Suprapubic skin (tissue), 4 donors: ENCODE measurements around the gene AQP5. TPM values are rescaled to one million over a fixed set of nuclear protein-coding genes. Genes with fewer than 3 reads are reported as not detected.

Experiments
- DNase-seq, 2 donors: peaks; one replicate each; pipeline ENCODE4 v3.0.0-alpha.2; 2019; ENCODE audit warnings: low spot score in 2 of 2
- H3K27ac ChIP-seq: fragments of 200-600 bp; sonication (generic); one replicate; pipeline ENCODE4 v1.5.1; 2019
- H3K27me3 ChIP-seq: fragments of 200-600 bp; sonication (generic); one replicate; pipeline ENCODE4 v1.5.1; 2019
- H3K36me3 ChIP-seq: fragments of 200-600 bp; sonication (generic); one replicate; pipeline ENCODE4 v1.5.1; 2019
- H3K4me1 ChIP-seq: fragments of 200-600 bp; sonication (generic); one replicate; pipeline ENCODE4 v1.5.1; 2019
- H3K4me3 ChIP-seq: fragments of 200-600 bp; sonication (generic); one replicate; pipeline ENCODE4 v1.5.1; 2019; ENCODE audit warnings: mild to moderate bottlenecking
- H3K9me3 ChIP-seq: fragments of 200-600 bp; sonication (generic); one replicate; pipeline ENCODE4 v1.5.1; 2019
- EP300 ChIP-seq: sonication (generic); formaldehyde crosslinking; IDR thresholded peaks from one replicate; pipeline ENCODE4 v1.6.1; 2017; ENCODE audit warnings: antibody characterized with exemption
- POLR2A ChIP-seq, 2 donors: fragments of 450-650 bp; IDR thresholded peaks; one replicate each; pipeline ENCODE4 v1.6.1; 2017; ENCODE audit warnings: antibody characterized with exemption in 2 of 2, mild to moderate bottlenecking in 2 of 2, moderate library complexity in 2 of 2
- POLR2AphosphoS5 ChIP-seq, 3 donors: sonication (generic); formaldehyde crosslinking; IDR thresholded peaks; one replicate each; pipeline ENCODE4 v1.6.1; 2017; ENCODE audit warnings: antibody characterized with exemption in 3 of 3
- WGBS: methylation state at CpG from one replicate; pipeline ENCODE4 v1.1.5; 2018; 5-methylcytosine and 5-hydroxymethylcytosine counted together
- total RNA-seq, 4 donors: library from RNA; depleted of rRNA; stranded (reverse); fragments of >200 nt; gene quantifications; one replicate each; pipeline ENCODE4 v1.1.0, GENCODE V29; 2016
- TF ChIP-seq, protein P1 (sequence below), 2 donors: fragments of 200-600 bp in 1 of 2; fragments of 450-650 bp in 1 of 2; sonication (generic) in 1 of 2; IDR thresholded peaks; one replicate each; pipeline ENCODE4 v1.5.1; 2016 to 2019; ENCODE audit warnings: antibody characterized with exemption in 2 of 2, mild to moderate bottlenecking in 1 of 2, moderate library complexity in 1 of 2

AQP5 gene
- total RNA-seq, 4 donors from 2014 or later: 128 to 258 (median 196) TPM

DNA sequence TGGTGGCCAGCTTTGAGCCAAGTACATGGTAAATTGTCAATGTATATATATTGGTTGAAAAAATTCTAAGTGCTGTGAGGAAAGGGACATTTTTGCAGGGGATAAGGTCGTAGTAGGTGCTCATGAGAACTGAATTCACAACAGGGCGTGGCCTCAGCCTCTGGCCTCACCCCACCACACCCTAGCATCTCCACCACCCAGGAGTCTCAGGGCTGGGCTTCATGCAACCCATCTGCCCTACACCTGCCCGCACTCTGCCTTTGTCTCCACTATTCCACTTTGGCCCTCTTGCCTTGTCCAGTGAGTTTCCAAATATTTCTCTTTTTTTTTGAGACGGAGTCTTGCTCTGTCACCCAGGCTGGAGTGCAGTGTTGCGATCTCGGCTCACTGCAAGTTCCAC, 33.2 kb upstream of the AQP5 start:
- peaks cover 5% of the 10 kb centered on the region for H3K4me1 ChIP-seq
- H3K9me3 ChIP-seq: no peaks in the 10 kb centered on the region
- no peak overlapping the region for H3K27ac ChIP-seq
- peaks cover 3% of the 10 kb centered on the region for H3K27me3 ChIP-seq
- no peak overlapping the region for H3K4me3 ChIP-seq
- TF ChIP-seq POLR2AphosphoS5 (IDR thresholded peaks at IDR 0.05) (no peak), POLR2A (IDR thresholded peaks at IDR 0.05) (no peak), EP300 (no peak)
- TF ChIP-seq, protein P1, sequence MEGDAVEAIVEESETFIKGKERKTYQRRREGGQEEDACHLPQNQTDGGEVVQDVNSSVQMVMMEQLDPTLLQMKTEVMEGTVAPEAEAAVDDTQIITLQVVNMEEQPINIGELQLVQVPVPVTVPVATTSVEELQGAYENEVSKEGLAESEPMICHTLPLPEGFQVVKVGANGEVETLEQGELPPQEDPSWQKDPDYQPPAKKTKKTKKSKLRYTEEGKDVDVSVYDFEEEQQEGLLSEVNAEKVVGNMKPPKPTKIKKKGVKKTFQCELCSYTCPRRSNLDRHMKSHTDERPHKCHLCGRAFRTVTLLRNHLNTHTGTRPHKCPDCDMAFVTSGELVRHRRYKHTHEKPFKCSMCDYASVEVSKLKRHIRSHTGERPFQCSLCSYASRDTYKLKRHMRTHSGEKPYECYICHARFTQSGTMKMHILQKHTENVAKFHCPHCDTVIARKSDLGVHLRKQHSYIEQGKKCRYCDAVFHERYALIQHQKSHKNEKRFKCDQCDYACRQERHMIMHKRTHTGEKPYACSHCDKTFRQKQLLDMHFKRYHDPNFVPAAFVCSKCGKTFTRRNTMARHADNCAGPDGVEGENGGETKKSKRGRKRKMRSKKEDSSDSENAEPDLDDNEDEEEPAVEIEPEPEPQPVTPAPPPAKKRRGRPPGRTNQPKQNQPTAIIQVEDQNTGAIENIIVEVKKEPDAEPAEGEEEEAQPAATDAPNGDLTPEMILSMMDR (IDR thresholded peaks at IDR 0.05): no peak
- H3K36me3 ChIP-seq: no peaks in the 10 kb centered on the region
- WGBS: 83% methylated on average over 6 of the region's 6 CpGs
- DNase-seq: no peak

DNA sequence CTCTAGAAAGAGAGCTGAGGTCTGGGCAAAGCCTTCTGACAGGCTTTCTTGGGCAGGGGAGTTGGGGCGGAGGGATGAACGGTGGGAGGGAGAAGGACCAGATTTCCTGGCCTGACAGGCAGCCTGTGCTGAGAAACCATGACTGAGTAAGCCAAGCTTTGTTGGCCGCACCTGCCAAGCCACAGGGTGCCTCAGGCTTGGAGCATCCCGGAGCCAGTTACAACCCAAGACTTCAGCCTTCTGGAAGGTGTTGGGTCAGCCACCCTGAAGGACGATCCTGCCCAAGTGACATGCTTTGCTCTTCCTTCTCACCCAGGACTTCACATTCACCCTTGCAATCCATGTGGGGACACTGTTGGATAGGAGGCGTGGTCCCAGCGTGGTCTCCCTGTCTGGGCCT, 32.1 kb upstream of the AQP5 start:
- no peak for DNase-seq
- H3K36me3 ChIP-seq: no peaks in the 10 kb centered on the region
- no peaks in the 10 kb centered on the region for H3K9me3 ChIP-seq
- no peak overlapping the region for H3K27ac ChIP-seq
- no peaks in the 10 kb centered on the region for H3K4me1 ChIP-seq
- peaks cover 3% of the 10 kb centered on the region for H3K27me3 ChIP-seq
- WGBS: 74% methylated on average over 4 of the region's 7 CpGs
- TF ChIP-seq EP300 (no peak), POLR2AphosphoS5 (IDR thresholded peaks at IDR 0.05) (no peak), POLR2A (IDR thresholded peaks at IDR 0.05) (no peak)
- TF ChIP-seq, protein P1 (IDR thresholded peaks at IDR 0.05): no peak
- no peak overlapping the region for H3K4me3 ChIP-seq

DNA sequence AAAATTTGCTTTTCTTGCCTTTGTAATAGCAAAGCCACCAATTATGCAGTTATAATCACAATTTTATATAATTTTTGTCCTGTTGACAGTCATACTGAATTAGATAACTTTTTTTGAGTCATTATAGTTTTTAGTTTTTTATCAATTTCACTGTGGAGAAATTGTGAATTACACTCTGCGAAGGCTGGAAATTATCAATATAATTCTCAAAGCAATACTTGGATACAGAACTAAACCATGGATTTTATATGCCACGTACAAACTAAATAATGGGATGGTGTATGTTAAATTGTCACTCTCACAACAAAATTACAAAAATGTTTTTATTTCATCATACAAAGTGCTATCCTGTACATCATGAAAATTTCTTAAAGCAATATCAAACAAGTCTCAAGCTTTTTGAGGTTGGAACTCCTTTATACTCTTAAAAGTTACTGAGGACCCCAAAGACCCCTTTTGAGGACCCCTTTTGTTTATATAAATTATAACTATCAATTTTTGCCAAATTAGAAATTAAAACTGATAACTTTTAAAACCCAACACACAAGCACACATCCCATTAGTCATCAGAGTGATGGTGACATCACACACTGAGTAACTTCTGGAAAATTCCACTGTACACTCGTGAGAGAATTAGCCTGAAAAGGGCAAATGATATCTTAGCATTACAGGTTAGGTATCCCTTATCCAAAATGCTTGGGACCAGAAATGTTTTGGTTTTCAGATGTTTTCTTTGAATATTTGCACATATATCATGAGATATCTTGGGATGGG, 31.0 kb upstream of the AQP5 start:
- WGBS: 68% methylated on average over 3 of the region's 3 CpGs
- no peaks in the 10 kb centered on the region for H3K9me3 ChIP-seq
- peaks cover 3% of the 10 kb centered on the region for H3K27me3 ChIP-seq
- TF ChIP-seq POLR2AphosphoS5 (IDR thresholded peaks at IDR 0.05) (no peak), POLR2A (IDR thresholded peaks at IDR 0.05) (no peak), EP300 (no peak)
- TF ChIP-seq, protein P1 (IDR thresholded peaks at IDR 0.05): no peak
- no peak overlapping the region for H3K27ac ChIP-seq
- no peak for DNase-seq
- H3K4me3 ChIP-seq: no peak overlapping the region
- no peaks in the 10 kb centered on the region for H3K4me1 ChIP-seq
- no peaks in the 10 kb centered on the region for H3K36me3 ChIP-seq

DNA sequence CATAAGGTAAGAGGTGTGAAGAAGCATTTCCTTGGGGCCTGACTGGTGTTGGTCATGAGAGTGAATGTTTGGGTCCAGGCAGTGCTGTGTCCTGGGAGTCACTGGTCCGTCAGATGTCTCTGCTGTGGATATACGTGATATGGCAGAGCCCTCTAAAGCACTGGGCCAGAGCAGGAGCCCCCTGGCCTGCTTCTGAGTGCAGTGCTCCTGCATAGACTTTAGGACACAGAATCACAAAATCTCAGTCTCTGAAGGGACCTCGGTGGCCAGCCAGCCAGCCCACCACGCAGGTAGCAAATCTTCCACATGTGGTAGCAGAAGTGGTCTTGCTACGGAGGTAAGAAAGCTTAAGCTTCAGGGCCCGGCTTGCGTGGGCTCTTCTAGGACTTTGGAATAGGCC, 29.6 kb upstream of the AQP5 start:
- 97% methylated on average over 5 of the region's 7 CpGs for WGBS
- no peak for TF ChIP-seq POLR2A (IDR thresholded peaks at IDR 0.05)
- no peak for TF ChIP-seq EP300
- TF ChIP-seq POLR2AphosphoS5 (IDR thresholded peaks at IDR 0.05): no peak
- TF ChIP-seq, protein P1 (IDR thresholded peaks at IDR 0.05): no peak
- H3K27ac ChIP-seq: no peak overlapping the region
- H3K4me1 ChIP-seq: no peaks in the 10 kb centered on the region
- no peaks in the 10 kb centered on the region for H3K9me3 ChIP-seq
- DNase-seq: no peak
- H3K36me3 ChIP-seq: no peaks in the 10 kb centered on the region
- H3K4me3 ChIP-seq: no peak overlapping the region
- H3K27me3 ChIP-seq: peaks cover 3% of the 10 kb centered on the region

DNA sequence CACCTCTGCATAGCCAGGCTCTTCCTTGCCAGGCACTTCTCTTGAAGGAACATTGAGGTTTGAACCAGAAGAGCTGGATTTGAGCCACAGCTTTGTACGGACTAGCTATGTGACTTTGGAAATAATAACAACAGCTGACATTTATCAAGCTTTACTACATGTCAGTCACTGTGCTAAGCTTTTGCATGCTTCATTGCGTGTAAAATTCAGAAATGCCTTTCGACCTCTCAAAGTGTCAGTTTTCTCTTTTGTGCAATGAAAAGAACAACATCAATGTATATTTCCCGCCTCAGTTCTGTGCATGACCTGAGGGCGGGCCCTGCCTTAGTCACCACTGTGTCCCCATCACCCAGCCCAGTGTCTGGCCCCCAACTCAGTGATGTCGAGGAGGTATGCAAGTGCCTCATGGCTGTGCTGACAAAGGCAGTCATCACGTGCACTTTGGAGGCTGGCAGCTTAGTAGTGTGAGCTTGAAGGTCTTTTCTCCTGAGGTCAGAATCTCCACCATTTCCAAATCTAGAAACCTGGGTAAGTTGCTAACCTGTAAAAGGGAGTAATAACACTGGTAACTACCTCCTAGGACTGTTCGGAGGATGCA, 29.0 kb upstream of the AQP5 start:
- TF ChIP-seq EP300: no peak
- no peak overlapping the region for H3K27ac ChIP-seq

More for the DNA sequence above, 29.0 kb upstream of the AQP5 start:
- WGBS: 83% methylated on average over 8 of the region's 8 CpGs
- DNase-seq: no peak
- Histone ChIP-seq H3K36me3 (no peaks in the 10 kb centered on the region), H3K27me3 (peaks cover 3% of the 10 kb centered on the region), H3K4me1 (no peaks in the 10 kb centered on the region), H3K9me3 (no peaks in the 10 kb centered on the region), H3K4me3 (no peak overlapping the region)
